GM12873 (cell line): Measurements from ENCODE around the gene PAX1.
A peak's percentile ranks its signal among the peaks of the same experiment; 100 is the strongest.

Source experiments
- TF ChIP-seq, protein P1 (sequence below): IDR thresholded peaks from 2 replicates; pipeline ENCODE4 v1.5.1; 2012; ENCODE audit warnings: low read depth, mild to moderate bottlenecking, moderate library complexity, low read length, control low read depth; ENCODE audit not compliant: insufficient read depth; ENCODE audit errors: missing control alignments

Gene PAX1

DNA sequence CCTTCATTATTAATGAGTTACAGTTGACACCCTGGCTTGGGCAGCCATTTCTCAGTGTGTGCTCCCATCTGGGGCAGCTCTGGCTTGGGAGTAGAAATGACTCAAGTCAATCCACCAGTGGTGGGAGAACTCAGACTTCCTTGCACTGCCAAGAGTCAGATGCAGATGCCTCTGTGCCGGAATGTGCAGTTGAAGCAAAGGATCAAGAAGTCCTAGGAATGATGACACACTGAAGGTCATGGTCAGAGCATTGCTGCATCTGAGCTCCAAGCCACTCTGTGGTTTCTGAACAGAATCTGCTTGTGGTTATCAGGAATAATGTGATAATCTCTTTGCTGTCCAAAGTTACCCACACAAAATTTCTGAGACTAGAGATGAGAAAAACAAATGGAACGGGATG lies 19.5 kb upstream of the PAX1 start:
- TF ChIP-seq, protein P1, sequence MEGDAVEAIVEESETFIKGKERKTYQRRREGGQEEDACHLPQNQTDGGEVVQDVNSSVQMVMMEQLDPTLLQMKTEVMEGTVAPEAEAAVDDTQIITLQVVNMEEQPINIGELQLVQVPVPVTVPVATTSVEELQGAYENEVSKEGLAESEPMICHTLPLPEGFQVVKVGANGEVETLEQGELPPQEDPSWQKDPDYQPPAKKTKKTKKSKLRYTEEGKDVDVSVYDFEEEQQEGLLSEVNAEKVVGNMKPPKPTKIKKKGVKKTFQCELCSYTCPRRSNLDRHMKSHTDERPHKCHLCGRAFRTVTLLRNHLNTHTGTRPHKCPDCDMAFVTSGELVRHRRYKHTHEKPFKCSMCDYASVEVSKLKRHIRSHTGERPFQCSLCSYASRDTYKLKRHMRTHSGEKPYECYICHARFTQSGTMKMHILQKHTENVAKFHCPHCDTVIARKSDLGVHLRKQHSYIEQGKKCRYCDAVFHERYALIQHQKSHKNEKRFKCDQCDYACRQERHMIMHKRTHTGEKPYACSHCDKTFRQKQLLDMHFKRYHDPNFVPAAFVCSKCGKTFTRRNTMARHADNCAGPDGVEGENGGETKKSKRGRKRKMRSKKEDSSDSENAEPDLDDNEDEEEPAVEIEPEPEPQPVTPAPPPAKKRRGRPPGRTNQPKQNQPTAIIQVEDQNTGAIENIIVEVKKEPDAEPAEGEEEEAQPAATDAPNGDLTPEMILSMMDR = no peak

DNA sequence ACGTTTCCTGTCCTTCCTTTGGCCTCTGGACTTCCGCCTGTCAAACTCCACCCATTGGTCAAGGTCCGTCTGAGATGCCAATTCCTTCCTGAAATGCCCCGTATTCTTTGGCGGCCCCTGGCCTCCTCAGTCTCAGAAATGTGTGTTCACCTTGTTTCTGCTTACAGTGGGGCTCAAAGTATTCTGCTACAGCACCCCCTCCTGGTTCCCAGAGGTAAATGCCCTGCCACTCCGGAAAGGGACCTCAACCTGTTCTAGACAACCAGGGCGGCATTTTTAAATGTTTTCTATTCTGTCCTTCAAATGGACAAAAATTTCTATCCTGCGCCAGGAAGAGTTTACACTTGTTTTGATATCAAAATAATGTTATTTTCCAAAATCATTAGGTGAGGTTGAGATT lies 12.1 kb upstream of the PAX1 start:
- TF ChIP-seq, protein P1 = peak; percentile 68

DNA sequence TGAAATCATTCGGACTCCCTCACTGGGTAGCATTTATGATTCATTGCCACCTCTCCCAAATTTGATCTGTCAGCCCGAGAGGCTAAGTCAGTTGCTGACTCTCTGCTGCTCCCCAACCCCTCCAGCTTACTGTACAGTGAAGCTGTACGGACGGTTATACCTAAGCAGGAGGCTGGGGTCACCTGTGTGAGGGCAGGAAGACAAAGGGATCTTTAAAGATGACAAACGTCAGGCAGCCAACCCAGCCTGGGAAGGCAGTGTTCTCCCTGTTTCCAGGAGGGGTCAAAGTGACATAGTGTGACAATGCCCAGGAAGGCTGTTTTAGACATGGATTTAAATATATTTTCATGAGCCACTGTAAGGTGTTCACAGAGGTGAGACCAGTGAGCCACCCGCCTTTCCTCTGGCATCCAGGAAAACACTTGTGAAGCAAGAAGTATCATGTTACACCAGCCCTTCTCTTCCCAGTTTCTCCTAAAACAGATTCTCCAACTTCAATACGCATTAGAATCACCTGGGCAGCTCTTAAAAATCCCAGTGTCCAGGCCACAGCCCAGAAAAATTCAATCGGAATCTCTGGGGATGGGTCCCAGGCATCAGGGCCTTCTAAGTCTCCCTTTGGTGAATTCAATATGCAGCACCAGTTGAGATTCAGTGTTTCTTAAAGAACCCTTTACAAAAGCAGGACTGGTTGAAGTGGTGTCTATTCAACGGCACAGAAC lies 6.8 kb upstream of the PAX1 start:
- TF ChIP-seq, protein P1 = no peak

DNA sequence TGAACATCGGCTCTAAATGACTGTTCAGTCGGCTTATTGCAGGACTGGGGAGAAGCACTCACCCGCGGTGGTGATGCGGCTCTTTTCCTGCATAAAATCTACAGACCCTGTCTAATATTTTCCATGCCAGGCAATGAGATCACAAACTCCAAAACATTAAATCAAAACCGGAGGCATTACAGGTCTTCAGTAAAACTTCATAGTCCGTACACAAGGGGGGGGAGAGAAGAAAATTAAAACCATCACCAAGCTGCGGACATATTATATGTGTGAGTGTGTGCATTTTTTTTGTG lies 6.3 kb upstream of the PAX1 start:
- TF ChIP-seq, protein P1 = no peak

GRCh38 chr20:21701171-21701876 lies 4.1 kb upstream of the PAX1 start:
- TF ChIP-seq, protein P1 = no peak

GRCh38 chr20:21702016-21702415 lies 3.4 kb upstream of the PAX1 start:
- TF ChIP-seq, protein P1 = no peak

DNA sequence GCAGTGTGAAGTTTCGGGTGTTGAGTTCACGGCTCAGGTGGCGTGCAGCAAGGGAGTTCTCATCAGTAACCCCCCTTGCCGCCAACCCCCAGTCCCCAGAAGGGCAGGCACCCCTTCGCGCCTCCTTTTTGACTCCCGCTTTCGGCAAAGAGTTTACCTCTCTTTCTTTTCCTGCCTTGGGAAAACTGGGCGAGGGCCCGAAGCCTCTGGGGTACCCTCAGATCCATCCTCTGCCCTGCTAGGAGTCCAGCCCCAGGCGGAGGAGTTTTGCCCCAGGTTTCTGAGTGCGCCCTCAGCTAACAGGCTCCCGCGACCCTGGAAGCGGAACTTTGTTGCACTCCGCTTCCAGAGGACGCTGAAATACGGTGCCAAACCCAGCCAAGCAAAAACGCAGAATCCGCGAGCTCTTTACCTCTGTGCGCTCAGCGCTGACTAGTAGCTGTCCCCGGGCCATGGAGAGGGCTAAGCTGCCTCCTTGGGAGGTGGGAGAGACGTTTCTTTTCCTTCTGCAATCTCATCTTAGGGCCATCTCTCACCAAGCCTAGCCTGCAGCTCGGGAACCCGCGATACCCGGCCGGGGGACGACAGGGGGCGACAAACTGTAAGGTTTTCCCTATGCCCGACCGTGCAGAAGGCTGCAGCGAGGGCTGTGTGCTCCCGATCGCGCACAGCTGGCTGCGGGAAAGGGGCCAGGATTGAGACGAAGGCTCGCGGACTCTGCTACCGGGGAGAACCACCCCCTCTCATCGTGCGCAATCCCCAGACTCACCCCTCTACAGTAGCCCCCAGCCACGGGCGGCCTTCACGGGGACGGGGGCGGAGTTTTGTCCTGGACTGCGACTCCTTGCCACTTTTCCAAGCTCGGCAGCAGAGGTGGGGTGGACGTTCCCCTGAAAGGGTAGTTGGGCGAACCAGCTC lies 2.7 kb upstream of the PAX1 start:
- TF ChIP-seq, protein P1 = peak; percentile 53
